Measurements from ENCODE around the gene HMBS.
"Not testable (repeated sequence)": the region's sequence is repeated elsewhere in the genome, so short reads cannot be mapped to it uniquely, and the experiment has no call there.

Gene HMBS

GRCh38 chr11:119084663-119085436, at the start of gene HMBS:
Gene HMBS (plus strand): TSS chr11:119084881. CDS start chr11:119085034, 153 bp downstream.
- intact Hi-C loops (cut with DNase I; ENCODE audit: low total_unique reads), result no loop called here
- no peaks in the 10 kb centered on the region for H3K9me3 ChIP-seq
- H3K36me3 ChIP-seq, result peaks cover 15 to 33% (median 28%) of the 10 kb centered on the region in 3 donors
- no peak for TF ChIP-seq CTCF (IDR thresholded peaks at IDR 0.05)
- peak within 1 kb of the TSS; percentile 70 to 82 for H3K27ac ChIP-seq
- DNase-seq, result peak; percentile 92 to 98
- H3K4me1 ChIP-seq, result peaks cover 5 to 15% (median 11%) of the 10 kb centered on the region in 4 donors
- H3K27me3 ChIP-seq, result no peaks in the 10 kb centered on the region
- H3K4me3 ChIP-seq, result peak within 1 kb of the TSS; percentile 66 to 86

GRCh38 chr11:119038884-119039283, 45.8 kb upstream of the HMBS start:
- Histone ChIP-seq H3K27ac (no peak overlapping the region), H3K27me3 (no peaks in the 10 kb centered on the region), H3K9me3 (no peaks in the 10 kb centered on the region), H3K4me1 (no peaks in the 10 kb centered on the region), H3K4me3 (no peak overlapping the region), H3K36me3 (no peaks in the 10 kb centered on the region)
- no peak for TF ChIP-seq CTCF (IDR thresholded peaks at IDR 0.05)
- intact Hi-C loops (cut with DNase I; ENCODE audit: low total_unique reads), result no loop called here
- no peak for DNase-seq

- H3K9me3 ChIP-seq; H3K27me3 ChIP-seq; H3K4me1 ChIP-seq; H3K4me3 ChIP-seq; H3K36me3 ChIP-seq; H3K27ac ChIP-seq; intact Hi-C loops (cut with DNase I; ENCODE audit: low total_unique reads); DNase-seq: not testable (repeated sequence)
Observed at GRCh38 chr11:119039471-119039870, 45.2 kb upstream of the HMBS start.

GRCh38 chr11:119041821-119042514, 42.7 kb upstream of the HMBS start:
- DNase-seq, result no peak
- no peak overlapping the region for H3K4me3 ChIP-seq
- H3K9me3 ChIP-seq, result no peaks in the 10 kb centered on the region
- no peak for TF ChIP-seq CTCF (IDR thresholded peaks at IDR 0.05)
- no peak overlapping the region for H3K27ac ChIP-seq
- H3K36me3 ChIP-seq, result peaks cover 14 to 25% (median 21%) of the 10 kb centered on the region in 3 donors
- H3K27me3 ChIP-seq, result no peaks in the 10 kb centered on the region
- intact Hi-C loops (cut with DNase I; ENCODE audit: low total_unique reads), result no loop called here
- no peaks in the 10 kb centered on the region for H3K4me1 ChIP-seq

- H3K9me3 ChIP-seq, result no peaks in the 10 kb centered on the region
- H3K27me3 ChIP-seq, result no peaks in the 10 kb centered on the region
- no peak for TF ChIP-seq CTCF (IDR thresholded peaks at IDR 0.05)
- H3K36me3 ChIP-seq, result peaks cover 23 to 34% (median 30%) of the 10 kb centered on the region in 3 donors
- H3K4me3 ChIP-seq, result no peak overlapping the region
- H3K4me1 ChIP-seq, result no peaks in the 10 kb centered on the region
- intact Hi-C loops (cut with DNase I; ENCODE audit: low total_unique reads), result no loop called here
- no peak overlapping the region for H3K27ac ChIP-seq
- no peak for DNase-seq
Observed at GRCh38 chr11:119042927-119043326, 41.8 kb upstream of the HMBS start.

GRCh38 chr11:119044708-119045107, 40.0 kb upstream of the HMBS start:
- H3K9me3 ChIP-seq, result no peaks in the 10 kb centered on the region
- no peak overlapping the region for H3K4me3 ChIP-seq
- no peak overlapping the region for H3K27ac ChIP-seq
- intact Hi-C loops (cut with DNase I; ENCODE audit: low total_unique reads), result loop anchor here (2.0 to 5.0 kb wide), 2 partner anchors 40 to 372 kb away; no protein-coding TSS in a partner anchor
- H3K36me3 ChIP-seq, result peaks cover 41 to 52% (median 48%) of the 10 kb centered on the region in 3 donors
- no peak for DNase-seq
- H3K4me1 ChIP-seq, result no peaks in the 10 kb centered on the region
- no peaks in the 10 kb centered on the region for H3K27me3 ChIP-seq
- no peak for TF ChIP-seq CTCF (IDR thresholded peaks at IDR 0.05)
